Activated CD4-positive, alpha-beta T cell treated with anti-CD3 and anti-CD28 coated beads, Interleukin-10, Interleukin-2, amounts not matched to agents 100 ng/mL and 50 ng/mL, durations not matched to agents 16 hours and 8 hours (primary cell): ENCODE measurements around the gene PRXL2C.
"Not testable (repeated sequence)": the region's sequence is repeated elsewhere in the genome, so short reads cannot be mapped to it uniquely, and the experiment has no call there.

Source experiments
- DNase-seq: peaks from one replicate; pipeline ENCODE4 v3.0.0-alpha.2; 2020

Gene PRXL2C

DNA sequence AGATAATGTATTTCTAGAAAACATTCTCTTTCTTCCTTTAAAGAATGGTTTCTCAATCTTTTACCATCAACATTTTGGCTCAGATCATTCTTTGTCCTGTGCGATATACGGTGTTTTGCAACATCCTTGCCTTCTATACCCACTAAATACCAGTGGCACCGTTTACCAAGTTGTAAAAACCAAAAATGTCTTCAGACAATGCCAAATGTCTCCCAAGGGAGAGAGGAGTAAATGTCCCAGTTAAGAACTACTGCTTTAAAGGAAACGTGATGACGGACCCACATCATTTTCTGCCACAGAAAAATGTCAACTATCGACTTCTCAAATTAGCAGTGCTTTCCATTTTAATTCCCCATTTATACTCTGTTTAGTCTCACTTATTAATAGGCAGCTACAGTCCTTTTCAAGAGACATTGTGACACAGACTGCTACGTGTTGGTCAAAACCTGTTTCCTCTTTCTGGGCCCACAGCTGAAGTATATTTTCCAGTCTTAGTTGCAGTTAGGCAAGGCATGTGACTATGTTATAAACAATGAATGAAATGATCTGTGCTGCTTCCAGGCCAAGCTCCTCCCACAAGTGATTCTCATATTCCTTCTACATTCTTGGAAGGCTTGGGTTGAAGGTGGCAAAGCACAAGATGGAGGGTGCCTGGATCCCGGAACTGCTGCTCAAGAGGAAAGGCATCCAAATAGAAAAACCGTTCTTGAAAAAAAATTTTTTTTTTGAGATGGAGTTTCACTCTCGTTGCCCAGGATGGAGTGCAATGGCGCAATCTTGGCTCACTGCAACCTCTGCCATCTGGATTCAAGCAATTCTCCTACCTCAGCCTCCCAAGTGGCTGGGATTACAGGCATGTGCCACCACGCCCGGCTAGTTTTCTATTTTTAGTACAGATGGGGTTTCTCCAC, 8.8 kb downstream of the PRXL2C start:
- no peak for DNase-seq

DNA sequence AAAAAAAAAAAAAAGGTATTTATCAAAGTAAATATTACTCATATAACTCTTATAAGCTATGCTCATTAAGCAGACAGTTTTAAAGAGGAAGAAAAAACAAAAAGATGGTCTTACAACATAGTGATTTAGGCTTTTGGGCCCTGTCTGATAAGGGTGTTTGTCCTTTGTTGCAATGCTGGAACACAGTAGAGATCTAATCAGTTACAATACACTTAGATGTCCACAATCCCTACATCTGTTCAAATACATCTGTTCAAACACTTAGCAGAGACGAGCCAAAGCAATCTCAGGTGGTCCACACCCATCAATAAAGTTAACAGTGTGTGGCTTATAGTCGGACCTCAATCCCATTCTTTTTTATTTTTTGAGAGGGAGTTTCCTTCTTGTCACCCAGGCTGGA, 11.0 kb downstream of the PRXL2C start:
- DNase-seq: no peak

DNA sequence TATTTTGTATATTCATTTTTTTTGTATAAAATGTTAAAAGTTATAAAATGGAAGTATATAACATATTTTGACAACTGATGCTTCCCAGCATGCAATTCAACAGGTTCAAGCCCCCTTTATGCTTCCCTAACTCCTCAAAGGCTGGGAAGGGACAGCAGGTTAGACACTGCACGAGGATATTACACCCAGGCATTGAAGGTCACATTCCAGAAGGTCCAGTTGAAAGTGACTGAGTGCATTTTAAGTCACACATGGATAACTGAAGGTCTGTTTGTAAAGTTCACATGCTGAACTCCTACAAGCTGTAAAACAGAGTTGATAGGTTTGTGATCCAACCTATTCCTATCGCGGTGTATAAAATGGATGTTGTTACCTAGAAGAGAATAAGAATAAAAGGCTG, 13.6 kb downstream of the PRXL2C start:
- no peak for DNase-seq

DNA sequence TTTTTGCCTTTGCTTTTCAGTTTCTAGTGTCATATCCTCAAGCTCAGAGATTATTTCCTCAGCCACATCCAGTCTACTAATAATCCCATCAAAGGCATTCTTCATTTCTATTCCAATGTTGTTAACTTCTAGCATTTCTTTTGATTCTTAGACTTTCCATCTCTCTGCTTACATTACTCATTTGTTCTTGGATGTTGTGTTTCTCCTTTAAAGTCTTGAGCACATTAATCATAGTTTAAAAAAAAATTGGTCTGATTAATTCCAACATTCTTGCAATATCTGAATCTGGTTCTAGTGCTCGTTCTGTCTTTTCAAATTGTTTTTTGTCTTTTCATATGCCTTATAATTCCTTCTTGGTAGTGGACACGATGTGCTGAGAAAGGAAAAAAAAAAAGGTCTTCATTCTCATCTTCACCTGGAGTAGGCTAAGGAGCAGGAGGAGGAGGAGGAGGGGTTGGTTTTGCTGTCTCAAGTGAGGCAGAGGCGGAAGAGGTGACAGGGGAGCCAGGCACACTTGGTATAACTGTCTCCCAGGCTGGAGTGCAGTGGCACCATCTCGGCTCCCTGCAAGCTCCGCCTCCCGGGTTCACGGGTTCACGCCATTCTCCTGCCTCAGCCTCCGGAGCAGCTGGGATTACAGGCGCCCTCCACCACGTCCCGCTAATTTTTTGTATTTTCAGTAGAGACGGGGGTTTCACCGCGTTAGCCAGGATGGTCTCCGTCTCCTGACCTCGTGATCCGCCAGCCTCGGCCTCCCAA, 16.3 kb downstream of the PRXL2C start:
- DNase-seq: no peak

DNA sequence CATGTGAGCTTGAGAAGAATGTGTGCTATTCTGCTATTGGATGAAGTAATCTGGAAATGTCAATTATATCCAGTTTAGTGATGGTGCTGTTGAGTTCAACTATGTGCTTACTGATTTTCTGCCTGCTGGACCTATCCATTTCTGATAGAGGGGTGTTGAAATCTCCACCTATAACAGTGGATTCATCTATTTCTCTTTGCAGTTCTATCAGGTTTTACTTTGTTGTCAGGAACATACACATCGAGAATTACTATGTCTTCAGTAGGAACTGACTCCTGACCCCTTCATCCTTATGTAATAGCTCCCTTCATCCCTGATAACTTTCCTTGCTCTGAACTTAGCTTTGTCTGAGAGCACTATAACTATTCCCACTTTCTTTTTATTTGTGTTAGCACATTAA, 18.7 kb downstream of the PRXL2C start:
- DNase-seq: no peak

DNA sequence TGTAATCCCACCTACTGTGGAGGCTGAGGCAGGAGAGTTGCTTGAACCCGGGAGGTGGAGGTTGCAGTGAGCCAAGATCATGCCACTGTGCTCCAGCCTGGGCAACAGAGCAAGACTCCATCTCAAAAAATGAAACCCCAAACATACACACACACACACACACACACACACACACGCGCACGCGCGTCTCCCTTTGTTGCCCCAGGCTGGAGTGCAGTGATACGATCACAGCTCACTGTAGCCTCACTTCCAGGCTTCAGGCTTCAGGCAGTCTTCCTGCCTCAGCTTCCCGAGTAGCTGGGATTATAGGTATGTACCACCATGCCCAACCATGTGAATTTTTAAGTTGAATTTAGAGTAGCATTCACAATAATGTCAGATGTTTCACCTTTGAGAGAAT, 21.5 kb downstream of the PRXL2C start:
- DNase-seq: not testable (repeated sequence)

DNA sequence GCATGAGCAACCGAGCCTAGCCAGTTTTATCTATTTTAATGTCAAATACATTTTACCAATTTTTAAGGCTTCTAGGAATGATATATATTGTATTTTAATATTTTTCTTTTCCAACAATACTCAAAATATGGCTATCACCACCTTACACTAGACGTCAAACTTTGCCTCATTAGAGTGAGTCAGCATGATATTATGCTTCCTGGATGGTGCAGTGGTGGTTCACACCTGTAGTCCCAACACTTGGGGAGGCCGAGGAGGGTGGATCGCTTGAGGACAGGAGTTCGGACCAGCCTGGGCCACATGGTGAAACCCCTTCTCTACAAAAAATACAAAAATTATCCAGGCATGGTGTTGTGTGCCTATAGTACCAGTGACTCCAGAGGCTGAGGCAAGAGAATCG, 28.2 kb downstream of the PRXL2C start:
- DNase-seq: no peak

DNA sequence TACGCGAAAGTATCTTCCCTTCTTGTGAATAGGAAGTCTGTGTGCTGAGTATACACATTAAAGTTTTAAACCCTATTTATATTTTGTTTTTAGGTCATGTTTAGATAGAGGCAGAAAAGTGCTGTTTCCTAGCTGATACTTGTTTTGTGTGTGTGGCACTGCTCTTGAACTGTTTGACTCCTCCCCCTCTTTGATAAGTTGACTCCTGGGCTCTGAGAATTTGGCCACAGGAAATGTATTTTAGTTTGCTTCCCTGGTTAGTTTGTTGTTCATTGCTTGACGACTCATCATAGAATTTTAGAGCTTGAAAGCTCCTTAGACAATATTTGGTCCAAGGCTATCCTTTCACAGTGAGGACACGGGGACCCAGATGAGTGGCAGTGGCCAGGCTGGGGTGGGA, 33.5 kb downstream of the PRXL2C start:
- no peak for DNase-seq

DNA sequence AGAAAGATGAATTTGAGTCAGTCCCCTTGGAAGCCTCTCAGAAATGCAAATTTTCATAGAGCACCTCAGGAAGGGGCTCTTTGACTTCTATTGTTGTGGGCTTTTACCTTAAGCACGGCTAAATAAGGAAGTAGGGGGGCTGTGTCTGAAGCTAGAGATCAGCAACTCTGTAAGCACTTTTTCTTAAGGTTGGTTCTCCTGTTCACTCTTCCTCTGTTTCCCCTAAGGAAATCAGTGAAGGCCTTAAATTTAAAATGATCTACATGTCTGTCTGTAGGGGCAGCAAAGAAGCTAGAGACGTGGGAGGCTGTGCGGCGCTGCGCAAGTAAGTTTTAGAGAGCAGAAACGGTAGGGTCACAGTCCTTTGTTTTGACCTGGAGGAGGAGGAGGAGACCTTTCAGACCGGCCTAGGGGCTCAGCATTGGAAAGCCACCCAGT, 34.3 kb downstream of the PRXL2C start:
- no peak for DNase-seq

DNA sequence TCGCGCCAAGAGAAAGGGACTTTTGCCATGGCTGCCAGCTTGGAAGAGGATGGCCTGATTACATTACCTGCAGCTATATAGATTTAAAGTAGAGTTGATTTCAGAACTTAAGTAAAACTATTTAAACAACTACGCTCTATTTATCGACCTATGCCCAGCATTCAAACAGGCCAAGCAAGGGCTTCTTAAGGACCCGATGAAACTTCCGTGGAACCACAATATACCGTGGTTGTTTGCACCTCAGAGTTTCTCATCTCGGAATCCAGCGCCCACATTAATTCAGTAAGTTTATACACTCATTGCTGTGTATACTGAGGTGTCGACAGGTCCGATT, 35.0 kb downstream of the PRXL2C start:
- DNase-seq: no peak

DNA sequence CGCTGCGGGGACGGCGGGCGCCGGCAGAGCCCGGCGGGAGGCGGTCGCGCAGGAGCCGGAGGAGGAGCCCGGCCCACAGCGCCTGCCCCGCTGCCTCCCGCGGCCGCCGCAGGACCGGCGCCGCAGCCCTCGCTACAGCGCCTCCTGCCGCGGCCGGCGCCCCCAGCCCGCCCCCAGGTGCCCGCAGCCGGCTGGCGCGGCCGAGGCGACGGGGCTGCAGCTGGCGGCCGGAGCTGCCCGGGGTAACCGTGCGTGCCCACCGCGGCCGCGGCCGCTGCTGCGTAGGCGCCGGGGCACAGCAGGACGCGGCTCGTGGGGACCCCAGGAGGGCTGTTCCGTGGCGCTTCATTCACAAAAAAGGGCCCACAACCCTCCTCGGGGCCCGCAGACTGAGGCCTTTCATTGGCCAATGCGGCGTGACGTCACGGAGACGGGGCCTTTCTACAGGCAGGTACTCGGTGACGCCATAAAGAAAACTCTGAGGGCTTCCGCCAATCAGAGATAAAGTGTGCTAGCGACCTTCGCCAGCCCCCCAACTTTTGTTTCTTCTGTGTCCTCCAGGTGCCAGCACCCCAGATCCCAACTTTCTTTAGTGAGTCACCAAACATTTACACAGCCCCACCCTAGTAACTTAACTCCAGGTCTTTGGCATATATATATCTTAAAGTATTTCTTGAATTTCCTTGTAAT, 35.5 kb downstream of the PRXL2C start, which contains the start of gene CDC14B:
CDC14B (minus strand) TSS at position 353 of the 690 bp plus-strand sequence. CDS start 465 bp downstream, outside the sequence.
- DNase-seq: peak; percentile 88

DNA sequence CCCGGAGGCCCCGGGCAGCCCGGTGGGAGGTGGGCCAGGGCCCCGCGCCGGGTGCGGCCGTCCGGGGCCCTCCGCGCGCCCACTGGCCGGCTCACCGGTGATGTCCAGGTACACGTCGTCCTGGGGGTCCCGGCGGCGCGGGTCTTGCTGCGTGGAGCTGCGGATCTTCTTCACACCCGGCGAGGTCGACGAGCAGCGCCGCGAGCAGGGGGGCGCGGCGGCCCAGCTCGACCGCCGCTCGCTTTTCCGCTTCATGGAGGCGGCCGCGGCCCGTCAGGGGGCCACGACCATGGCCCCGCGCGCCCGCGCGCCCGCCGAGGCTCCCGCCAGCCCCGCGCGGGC, 36.0 kb downstream of the PRXL2C start:
- DNase-seq: no peak

DNA sequence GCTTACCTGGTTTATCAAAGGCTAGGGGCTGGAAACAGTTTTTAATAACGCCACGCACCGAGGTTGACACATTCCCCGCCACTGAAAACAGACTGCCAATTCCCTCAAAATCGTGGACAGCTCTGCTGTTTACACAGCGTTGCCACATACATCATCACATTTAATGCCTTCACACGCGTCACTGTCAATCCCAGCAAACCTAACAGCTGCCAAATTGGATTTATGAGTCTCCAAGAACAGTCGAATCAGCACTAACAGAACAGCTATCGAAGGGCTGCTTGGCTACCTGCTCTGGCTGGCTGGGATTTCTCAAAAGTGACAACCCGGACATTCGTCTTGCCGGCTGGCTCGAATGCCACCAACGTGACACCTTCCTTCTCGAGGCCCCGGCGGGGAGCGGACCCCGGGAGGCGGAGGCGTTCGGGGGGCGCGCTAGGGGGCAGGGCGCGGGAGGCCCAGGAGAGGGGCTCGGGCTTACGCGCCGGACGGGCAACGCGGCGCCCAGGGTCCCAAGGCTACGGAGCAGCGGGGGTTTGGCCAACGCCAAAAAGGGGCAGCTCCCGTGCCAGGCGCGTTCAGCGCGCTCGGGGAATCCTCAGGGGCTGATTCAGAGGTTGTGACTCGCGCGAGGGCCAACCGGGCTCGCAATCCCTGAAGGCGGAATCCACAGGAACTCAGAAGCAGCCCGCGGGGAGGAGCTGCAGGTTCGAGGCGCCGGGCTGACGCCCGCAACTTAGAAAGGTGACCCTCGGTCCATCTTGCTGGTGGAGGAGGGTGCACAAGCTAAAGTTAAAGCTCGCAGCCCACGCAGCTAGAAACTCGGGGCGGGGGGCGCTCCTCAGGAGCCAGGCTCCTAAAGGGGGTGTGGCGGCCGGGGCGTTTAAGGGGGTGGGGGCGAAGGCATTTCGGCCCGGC, 36.7 kb downstream of the PRXL2C start:
- DNase-seq: peak; percentile 13

DNA sequence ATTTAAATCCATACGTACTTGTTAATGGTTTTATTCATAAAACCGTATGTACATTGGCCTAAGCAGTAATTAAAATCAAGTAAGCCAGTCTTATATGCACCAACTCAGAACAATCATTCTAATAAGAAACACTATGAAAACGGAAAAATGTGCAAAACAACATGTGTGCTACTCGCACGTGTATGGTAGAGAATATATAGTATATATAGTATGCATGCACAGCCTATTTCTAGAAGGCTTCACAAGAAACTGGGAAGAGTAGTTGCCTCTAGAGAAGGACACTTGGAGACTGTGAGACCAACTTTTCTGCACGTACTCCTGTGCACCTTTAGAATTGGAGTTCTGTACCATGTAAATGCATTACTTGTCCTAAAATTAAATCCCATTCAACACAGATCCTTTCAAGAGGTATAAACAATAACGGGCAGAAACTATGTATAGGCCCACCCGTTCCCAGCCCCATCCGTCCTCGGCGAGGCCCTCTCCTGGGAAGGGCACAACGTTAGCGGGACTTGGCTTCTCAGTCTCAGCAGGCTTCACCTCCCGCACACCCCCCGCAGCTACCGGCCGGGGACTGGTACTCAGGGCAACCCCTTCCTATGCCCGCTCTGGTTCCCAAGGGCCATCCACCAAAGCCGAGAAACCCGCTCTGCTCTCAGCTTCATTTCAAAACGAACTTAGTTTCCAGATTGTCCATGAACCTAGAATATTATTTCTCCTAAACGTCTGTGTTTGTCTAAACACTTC, 37.5 kb downstream of the PRXL2C start:
- no peak for DNase-seq

DNA sequence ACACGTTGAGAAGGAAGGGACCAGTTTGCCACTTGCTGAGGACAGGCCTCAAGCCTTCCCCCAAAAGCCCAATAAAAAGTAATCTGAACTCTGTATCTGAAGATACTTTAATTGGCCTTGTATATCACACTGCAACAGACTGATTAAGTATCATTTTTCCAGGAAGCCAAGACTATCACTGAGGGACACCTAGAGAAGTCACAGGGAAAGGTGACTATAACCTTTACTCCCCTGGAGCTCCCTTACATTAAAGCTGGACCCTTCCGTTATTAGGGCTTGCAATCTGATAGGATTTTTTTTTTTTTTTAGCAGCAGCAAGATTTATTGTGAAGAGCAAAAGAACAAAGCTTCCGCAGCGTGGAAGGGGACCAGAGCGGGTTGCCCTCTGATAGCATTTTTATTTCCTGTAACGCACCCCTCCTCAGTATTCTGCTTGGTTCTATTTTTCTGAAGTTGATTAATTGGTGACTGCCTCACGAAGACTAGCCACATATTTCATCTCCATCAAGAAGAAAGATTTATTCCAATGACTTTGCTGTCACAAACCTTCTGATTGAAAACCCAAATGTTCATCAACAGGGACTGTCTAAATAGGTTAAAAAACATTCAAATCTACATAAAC, 38.2 kb downstream of the PRXL2C start:
- no peak for DNase-seq

DNA sequence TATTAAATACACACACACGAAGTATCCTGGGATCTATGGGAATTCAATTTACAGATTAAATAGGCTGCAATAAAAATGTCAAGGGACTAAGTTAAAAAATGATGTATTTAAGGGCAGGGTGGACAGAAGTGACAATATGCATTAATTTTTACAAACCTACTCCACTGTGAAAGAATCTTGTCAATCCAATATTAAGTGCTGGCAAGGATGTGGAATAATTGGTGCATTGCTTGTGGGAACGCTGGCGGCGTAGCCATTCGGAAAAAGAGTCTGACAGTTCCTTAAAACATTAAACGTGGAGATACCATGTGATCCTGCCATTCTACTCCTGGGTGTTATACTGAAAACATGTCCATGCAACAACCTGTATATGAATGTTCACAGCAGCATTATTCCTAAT, 39.7 kb downstream of the PRXL2C start:
- no peak for DNase-seq

DNA sequence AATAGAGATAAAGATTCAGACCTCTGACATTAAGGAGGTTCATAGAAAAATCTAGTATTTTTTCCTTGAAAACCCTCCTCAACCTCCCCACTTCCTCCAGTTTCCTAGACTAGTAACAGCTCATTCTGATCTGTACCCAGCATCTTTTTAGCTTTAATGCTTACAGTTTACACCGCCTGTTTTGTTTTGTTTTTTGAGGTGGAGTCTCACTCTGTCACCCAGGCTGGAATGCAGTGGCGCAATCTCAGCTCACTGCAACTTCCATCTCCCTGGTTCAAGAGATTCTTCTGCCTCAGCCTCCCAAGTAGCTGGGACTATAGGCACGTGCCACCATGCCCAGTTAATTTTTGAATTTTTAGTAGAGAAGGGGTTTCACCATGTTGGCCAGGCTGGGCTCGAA, 40.5 kb downstream of the PRXL2C start:
- DNase-seq: not testable (repeated sequence)

DNA sequence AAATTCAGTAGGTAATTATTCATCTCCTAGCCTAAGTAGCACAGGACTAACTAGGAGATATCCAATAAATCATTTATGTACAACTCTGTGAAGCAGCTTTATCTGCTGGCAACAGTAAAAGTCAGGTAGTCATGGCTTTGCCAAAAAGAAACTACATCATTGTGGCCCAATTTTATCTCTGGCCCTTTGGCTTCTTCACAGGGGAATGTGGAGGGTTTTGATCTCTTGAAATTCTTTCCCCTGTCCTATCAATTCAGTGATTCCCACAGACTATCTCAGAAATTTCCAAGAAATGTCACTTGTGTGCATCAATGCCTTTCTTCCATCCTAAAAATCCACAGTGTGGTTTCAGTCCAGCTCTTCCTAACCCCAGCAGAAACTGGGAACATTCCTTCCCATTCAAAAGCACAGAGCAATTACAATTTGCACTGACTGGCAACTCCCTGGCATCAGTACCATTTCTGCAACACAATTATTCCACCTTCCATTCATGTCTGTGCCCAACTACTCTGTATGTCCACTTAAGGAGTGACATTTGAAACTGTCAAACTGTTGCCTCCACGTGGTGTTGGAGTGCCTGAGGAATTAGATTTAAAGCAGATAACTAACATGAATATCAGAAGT, 42.0 kb downstream of the PRXL2C start:
- DNase-seq: no peak

DNA sequence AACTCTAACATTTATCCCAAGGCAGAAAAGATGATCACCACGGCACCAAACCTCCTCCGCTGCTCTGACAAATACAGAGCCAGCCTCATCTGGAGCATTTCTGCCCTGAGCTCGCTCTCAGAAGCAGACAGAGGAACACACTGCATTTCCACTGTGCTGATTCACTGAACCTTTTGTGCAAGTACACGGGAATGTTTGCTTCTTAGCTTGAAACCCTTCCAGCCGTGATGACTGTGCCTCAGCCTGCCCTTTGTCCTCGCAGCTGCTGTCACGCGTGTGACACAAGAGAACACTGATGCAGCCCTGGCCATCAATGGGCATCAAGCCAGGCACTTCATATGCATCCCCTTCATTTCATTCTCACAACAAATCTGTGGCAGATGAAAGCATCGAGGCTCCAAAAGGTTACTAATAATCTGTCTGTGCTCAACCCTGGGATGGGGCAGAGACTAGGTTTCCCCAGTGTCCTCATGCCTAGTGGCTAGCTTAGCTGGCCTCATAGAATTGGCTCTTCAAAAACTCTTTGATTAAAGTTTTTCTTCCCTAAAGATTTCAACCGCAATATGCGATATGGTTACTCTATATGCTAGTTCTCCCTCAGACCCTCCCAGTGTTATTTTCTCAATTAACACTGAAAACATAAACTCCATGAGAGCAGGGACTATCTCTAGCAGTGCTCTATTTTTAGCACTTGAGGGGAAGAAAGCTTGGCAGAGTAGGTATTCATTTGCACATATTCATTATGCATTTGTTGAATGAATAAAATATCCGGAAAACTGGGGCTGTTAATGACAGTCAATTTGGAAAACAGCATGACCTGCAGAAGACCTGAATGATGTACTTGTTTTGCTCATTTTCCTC, 42.8 kb downstream of the PRXL2C start:
- DNase-seq: no peak

DNA sequence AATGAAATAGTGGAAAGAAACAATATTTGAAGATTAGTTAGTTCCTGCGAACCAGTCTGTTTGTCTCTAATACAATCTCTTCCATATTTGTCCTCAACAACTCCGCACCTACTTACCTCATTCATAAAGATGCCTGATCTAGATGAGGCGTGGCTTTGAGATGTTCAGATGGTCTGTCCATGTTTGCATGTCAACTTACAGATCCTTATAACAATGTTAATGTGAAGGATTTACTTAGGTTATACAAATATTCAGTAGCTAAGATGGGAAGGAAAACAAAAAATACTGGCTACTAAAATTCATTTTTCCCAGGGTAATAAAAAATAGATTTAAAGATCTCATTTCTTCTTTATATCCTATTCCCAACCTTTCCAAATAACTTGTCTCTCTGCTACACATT, 43.8 kb downstream of the PRXL2C start:
- DNase-seq: no peak
